ENCODE measurements around the gene HELZ. TPM values are rescaled to one million over a fixed set of nuclear protein-coding genes. Genes with fewer than 3 reads are reported as not detected.
"Not testable (repeated sequence)": the region's sequence is repeated elsewhere in the genome, so short reads cannot be mapped to it uniquely, and the experiment has no call there.

Gene HELZ
- total RNA-seq, 1 donor from 2014 or later, result 14.8 TPM

GRCh38 chr17:67289181-67289876, 44.3 kb upstream of the HELZ start:
- no peaks in the 10 kb centered on the region for H3K27me3 ChIP-seq (ENCODE audit: control insufficient read depth, insufficient read depth, low read length)
- TF ChIP-seq CTCF (IDR thresholded peaks at IDR 0.05; ENCODE audit: insufficient read depth, low read length, poor library complexity, severe bottlenecking), result no peak
- no peak overlapping the region for H3K4me3 ChIP-seq (ENCODE audit: low read depth, low read length)
- no peaks in the 10 kb centered on the region for H3K36me3 ChIP-seq (ENCODE audit: control insufficient read depth, insufficient read depth, low read length)
- DNase-seq (ENCODE audit: low read depth), result no peak

DNA sequence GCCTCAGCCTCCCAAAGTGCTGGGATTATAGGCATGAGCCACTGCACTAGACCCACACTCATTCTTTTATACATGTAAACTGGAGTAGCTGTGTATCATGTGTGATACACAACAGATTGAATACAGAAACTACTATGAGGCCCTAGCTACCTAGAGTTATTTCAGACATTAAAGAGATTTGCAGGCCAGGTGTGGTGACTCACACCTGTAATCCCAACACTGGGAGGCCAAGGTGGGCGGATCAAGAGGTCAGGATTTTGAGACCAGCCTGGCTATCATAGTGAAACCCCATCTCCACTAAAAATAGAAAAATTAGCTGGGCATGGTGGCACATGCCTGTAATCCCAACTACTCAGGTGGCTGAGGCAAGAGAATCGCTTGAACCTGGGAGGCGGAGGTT, 41.8 kb upstream of the HELZ start:
- not testable (repeated sequence) for H3K4me3 ChIP-seq (ENCODE audit: low read depth, low read length); DNase-seq (ENCODE audit: low read depth); H3K27me3 ChIP-seq (ENCODE audit: control insufficient read depth, insufficient read depth, low read length); H3K36me3 ChIP-seq (ENCODE audit: control insufficient read depth, insufficient read depth, low read length)

DNA sequence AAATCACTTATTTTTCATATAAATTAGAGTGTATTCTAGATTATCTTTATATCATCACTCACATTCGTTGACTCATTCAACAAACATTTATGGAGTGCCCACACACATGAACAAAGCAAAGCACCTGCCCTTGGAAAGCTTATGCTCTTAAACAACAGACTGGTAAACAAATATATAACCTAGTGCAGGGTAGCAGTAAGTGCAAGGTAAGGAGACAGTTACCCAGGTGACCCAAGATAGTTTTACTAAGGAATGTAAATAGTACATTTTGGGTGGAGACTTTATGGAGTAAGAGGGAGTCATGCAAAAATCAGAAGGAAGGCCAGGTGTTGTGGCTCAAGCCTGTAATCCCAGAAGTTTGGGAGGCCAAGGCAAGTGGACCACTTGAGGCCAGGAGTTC, 40.4 kb upstream of the HELZ start:
- no peak for DNase-seq (ENCODE audit: low read depth)
- Histone ChIP-seq H3K4me3 (ENCODE audit: low read depth, low read length) (no peak overlapping the region), H3K36me3 (ENCODE audit: control insufficient read depth, insufficient read depth, low read length) (no peaks in the 10 kb centered on the region), H3K27me3 (ENCODE audit: control insufficient read depth, insufficient read depth, low read length) (no peaks in the 10 kb centered on the region)
- no peak for TF ChIP-seq CTCF (IDR thresholded peaks at IDR 0.05; ENCODE audit: insufficient read depth, low read length, poor library complexity, severe bottlenecking)

GRCh38 chr17:67283731-67284516, 38.9 kb upstream of the HELZ start:
- TF ChIP-seq CTCF (IDR thresholded peaks at IDR 0.05; ENCODE audit: insufficient read depth, low read length, poor library complexity, severe bottlenecking), result no peak
- Histone ChIP-seq H3K27me3 (ENCODE audit: control insufficient read depth, insufficient read depth, low read length) (no peaks in the 10 kb centered on the region), H3K36me3 (ENCODE audit: control insufficient read depth, insufficient read depth, low read length) (no peaks in the 10 kb centered on the region), H3K4me3 (ENCODE audit: low read depth, low read length) (no peak overlapping the region)
- DNase-seq (ENCODE audit: low read depth), result no peak

DNA sequence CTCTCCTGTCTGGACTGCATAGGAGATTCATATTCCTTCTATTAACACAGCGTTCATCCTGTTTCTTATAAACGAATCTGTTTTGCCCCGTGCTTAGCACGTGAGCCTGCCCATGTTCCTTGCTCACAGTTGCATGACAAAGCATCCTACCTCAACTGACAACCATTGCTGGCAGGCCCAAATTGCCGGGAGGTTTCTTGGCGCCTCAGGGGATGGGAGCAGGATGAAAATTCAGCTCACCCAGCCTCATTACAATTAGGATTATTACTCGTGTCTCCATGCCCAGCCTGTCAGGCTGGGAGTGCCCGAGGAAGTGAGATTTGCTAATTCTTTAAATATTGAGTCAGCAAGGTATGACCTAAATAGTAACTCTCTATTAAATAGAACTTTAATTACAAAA, 36.7 kb upstream of the HELZ start:
- H3K4me3 ChIP-seq (ENCODE audit: low read depth, low read length), result no peak overlapping the region
- DNase-seq (ENCODE audit: low read depth), result no peak
- TF ChIP-seq CTCF (IDR thresholded peaks at IDR 0.05; ENCODE audit: insufficient read depth, low read length, poor library complexity, severe bottlenecking), result no peak
- no peaks in the 10 kb centered on the region for H3K36me3 ChIP-seq (ENCODE audit: control insufficient read depth, insufficient read depth, low read length)
- no peaks in the 10 kb centered on the region for H3K27me3 ChIP-seq (ENCODE audit: control insufficient read depth, insufficient read depth, low read length)

GRCh38 chr17:67281053-67281452, 36.1 kb upstream of the HELZ start:
- Histone ChIP-seq H3K27me3 (ENCODE audit: control insufficient read depth, insufficient read depth, low read length) (no peaks in the 10 kb centered on the region), H3K36me3 (ENCODE audit: control insufficient read depth, insufficient read depth, low read length) (no peaks in the 10 kb centered on the region), H3K4me3 (ENCODE audit: low read depth, low read length) (no peak overlapping the region)
- no peak for DNase-seq (ENCODE audit: low read depth)
- no peak for TF ChIP-seq CTCF (IDR thresholded peaks at IDR 0.05; ENCODE audit: insufficient read depth, low read length, poor library complexity, severe bottlenecking)
